ENCODE measurements around the gene KIAA1586.
"Not testable (repeated sequence)": the region's sequence is repeated elsewhere in the genome, so short reads cannot be mapped to it uniquely, and the experiment has no call there.

Gene KIAA1586, protein sequence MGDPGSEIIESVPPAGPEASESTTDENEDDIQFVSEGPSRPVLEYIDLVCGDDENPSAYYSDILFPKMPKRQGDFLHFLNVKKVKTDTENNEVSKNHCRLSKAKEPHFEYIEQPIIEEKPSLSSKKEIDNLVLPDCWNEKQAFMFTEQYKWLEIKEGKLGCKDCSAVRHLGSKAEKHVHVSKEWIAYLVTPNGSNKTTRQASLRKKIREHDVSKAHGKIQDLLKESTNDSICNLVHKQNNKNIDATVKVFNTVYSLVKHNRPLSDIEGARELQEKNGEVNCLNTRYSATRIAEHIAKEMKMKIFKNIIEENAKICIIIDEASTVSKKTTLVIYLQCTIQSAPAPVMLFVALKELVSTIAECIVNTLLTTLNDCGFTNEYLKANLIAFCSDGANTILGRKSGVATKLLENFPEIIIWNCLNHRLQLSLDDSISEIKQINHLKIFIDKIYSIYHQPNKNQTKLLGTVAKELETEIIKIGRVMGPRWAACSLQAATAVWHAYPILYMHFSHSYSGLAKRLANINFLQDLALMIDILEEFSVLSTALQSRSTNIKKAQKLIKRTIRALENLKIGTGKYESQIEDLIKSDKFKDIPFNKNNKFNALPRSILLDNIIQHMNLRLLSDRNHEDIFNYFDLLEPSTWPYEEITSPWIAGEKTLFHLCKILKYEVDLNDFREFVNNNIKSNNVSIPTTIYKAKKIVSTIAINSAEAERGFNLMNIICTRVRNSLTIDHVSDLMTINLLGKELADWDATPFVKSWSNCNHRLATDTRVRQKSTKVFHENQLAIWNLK

GRCh38 chr6:57046332-57047256, at the start of gene KIAA1586:
Gene KIAA1586 (plus strand): TSS chr6:57046693. CDS start chr6:57046756, 63 bp downstream.
- Histone ChIP-seq H3K9ac (ENCODE audit: low read depth, low read length) (peak within 1 kb of the TSS; percentile 65), H3K4me3 (ENCODE audit: low read depth, low read length) (peak within 1 kb of the TSS; percentile 68)
- not testable (repeated sequence) for H3K4me1 ChIP-seq (ENCODE audit: control insufficient read depth, insufficient read depth, low read length); H3K36me3 ChIP-seq (ENCODE audit: control insufficient read depth, insufficient read depth, low read length); H3K9me3 ChIP-seq (ENCODE audit: control insufficient read depth, insufficient read depth, low read length); H3K27me3 ChIP-seq (ENCODE audit: control insufficient read depth, insufficient read depth, low read length)

DNA sequence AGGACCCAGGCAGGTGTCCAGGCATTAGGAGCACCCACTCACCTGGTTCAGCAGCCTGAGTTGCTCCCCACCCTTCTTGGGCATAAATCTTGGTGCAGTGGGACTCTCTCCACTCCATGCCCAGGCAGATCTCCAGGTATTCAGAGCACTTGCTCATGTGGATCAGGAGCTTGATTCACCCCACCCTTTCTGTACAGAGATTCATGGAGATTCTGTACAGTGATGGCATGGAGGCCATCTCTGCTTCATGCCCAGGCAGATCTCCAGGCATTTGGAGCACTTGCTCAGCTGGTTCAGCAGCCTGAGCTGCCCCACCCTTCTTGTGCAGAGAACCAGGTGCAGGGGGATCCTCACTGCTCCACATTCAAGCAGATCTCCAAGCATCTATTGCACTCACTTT, 47.4 kb upstream of the KIAA1586 start:
- Histone ChIP-seq H3K9me3 (ENCODE audit: control insufficient read depth, insufficient read depth, low read length) (no peaks in the 10 kb centered on the region), H3K4me3 (ENCODE audit: low read depth, low read length) (no peak overlapping the region), H3K4me1 (ENCODE audit: control insufficient read depth, insufficient read depth, low read length) (no peaks in the 10 kb centered on the region), H3K9ac (ENCODE audit: low read depth, low read length) (no peak overlapping the region), H3K27me3 (ENCODE audit: control insufficient read depth, insufficient read depth, low read length) (no peaks in the 10 kb centered on the region), H3K36me3 (ENCODE audit: control insufficient read depth, insufficient read depth, low read length) (no peaks in the 10 kb centered on the region)

GRCh38 chr6:56999748-57000147, 46.7 kb upstream of the KIAA1586 start:
- not testable (repeated sequence) for H3K9ac ChIP-seq (ENCODE audit: low read depth, low read length); H3K27me3 ChIP-seq (ENCODE audit: control insufficient read depth, insufficient read depth, low read length); H3K36me3 ChIP-seq (ENCODE audit: control insufficient read depth, insufficient read depth, low read length); H3K4me3 ChIP-seq (ENCODE audit: low read depth, low read length); H3K4me1 ChIP-seq (ENCODE audit: control insufficient read depth, insufficient read depth, low read length); H3K9me3 ChIP-seq (ENCODE audit: control insufficient read depth, insufficient read depth, low read length)

- no peaks in the 10 kb centered on the region for H3K9me3 ChIP-seq (ENCODE audit: control insufficient read depth, insufficient read depth, low read length)
- H3K4me3 ChIP-seq (ENCODE audit: low read depth, low read length): no peak overlapping the region
- no peak overlapping the region for H3K9ac ChIP-seq (ENCODE audit: low read depth, low read length)
- H3K36me3 ChIP-seq (ENCODE audit: control insufficient read depth, insufficient read depth, low read length): no peaks in the 10 kb centered on the region
- H3K4me1 ChIP-seq (ENCODE audit: control insufficient read depth, insufficient read depth, low read length): no peaks in the 10 kb centered on the region
- no peaks in the 10 kb centered on the region for H3K27me3 ChIP-seq (ENCODE audit: control insufficient read depth, insufficient read depth, low read length)
Measured at GRCh38 chr6:57002197-57002596, 44.3 kb upstream of the KIAA1586 start.

- Histone ChIP-seq H3K4me1 (ENCODE audit: control insufficient read depth, insufficient read depth, low read length) (no peaks in the 10 kb centered on the region), H3K4me3 (ENCODE audit: low read depth, low read length) (no peak overlapping the region), H3K36me3 (ENCODE audit: control insufficient read depth, insufficient read depth, low read length) (no peaks in the 10 kb centered on the region), H3K27me3 (ENCODE audit: control insufficient read depth, insufficient read depth, low read length) (no peaks in the 10 kb centered on the region), H3K9me3 (ENCODE audit: control insufficient read depth, insufficient read depth, low read length) (no peaks in the 10 kb centered on the region), H3K9ac (ENCODE audit: low read depth, low read length) (no peak overlapping the region)
Measured at GRCh38 chr6:57004292-57004691, 42.2 kb upstream of the KIAA1586 start.

DNA sequence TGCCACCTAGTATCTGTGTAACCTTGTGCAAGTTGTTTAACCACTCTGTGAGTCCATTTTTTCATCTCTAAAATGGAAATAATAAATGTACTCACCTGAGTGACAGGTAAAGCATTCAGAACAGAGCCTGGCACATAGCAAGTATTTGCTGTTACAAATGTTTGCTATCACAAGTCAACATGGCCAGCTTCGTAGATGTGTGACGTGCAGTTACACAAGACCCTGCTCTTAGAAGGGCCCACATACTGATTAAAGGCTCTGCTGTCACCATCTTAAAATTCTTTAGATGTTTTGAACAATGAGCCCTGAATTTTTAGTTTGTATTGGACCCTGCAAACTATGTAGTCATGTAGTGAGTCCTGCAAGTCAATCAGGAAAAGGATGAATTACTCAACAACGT, 40.4 kb upstream of the KIAA1586 start:
- Histone ChIP-seq H3K4me3 (ENCODE audit: low read depth, low read length) (no peak overlapping the region), H3K36me3 (ENCODE audit: control insufficient read depth, insufficient read depth, low read length) (no peaks in the 10 kb centered on the region), H3K4me1 (ENCODE audit: control insufficient read depth, insufficient read depth, low read length) (no peaks in the 10 kb centered on the region), H3K9me3 (ENCODE audit: control insufficient read depth, insufficient read depth, low read length) (no peaks in the 10 kb centered on the region), H3K9ac (ENCODE audit: low read depth, low read length) (no peak overlapping the region), H3K27me3 (ENCODE audit: control insufficient read depth, insufficient read depth, low read length) (no peaks in the 10 kb centered on the region)

DNA sequence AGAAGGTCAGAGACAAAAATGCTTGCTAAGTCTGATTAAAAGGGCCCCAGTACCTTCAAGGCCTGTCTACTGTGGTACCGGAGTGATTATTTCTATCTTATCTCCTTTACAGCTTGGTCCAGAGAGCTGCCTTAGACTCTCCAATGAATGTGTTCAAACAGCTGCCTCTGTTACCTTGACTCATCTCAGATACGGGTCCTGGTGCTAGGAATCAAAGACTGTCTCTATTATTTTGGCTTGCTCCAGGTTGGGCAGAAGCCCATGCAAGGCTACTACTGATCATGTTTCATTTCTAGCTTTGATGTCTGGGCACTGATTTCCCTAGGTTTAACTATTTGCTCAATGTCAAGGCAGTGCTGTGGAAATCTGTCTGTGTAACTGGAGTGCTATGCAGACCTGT, 38.4 kb upstream of the KIAA1586 start:
- not testable (repeated sequence) for H3K4me3 ChIP-seq (ENCODE audit: low read depth, low read length); H3K4me1 ChIP-seq (ENCODE audit: control insufficient read depth, insufficient read depth, low read length); H3K9ac ChIP-seq (ENCODE audit: low read depth, low read length); H3K36me3 ChIP-seq (ENCODE audit: control insufficient read depth, insufficient read depth, low read length); H3K27me3 ChIP-seq (ENCODE audit: control insufficient read depth, insufficient read depth, low read length); H3K9me3 ChIP-seq (ENCODE audit: control insufficient read depth, insufficient read depth, low read length)

- Histone ChIP-seq H3K36me3 (ENCODE audit: control insufficient read depth, insufficient read depth, low read length) (no peaks in the 10 kb centered on the region), H3K4me3 (ENCODE audit: low read depth, low read length) (no peak overlapping the region), H3K27me3 (ENCODE audit: control insufficient read depth, insufficient read depth, low read length) (no peaks in the 10 kb centered on the region), H3K9me3 (ENCODE audit: control insufficient read depth, insufficient read depth, low read length) (no peaks in the 10 kb centered on the region), H3K4me1 (ENCODE audit: control insufficient read depth, insufficient read depth, low read length) (no peaks in the 10 kb centered on the region), H3K9ac (ENCODE audit: low read depth, low read length) (no peak overlapping the region)
Measured at GRCh38 chr6:57013521-57013926, 33.0 kb upstream of the KIAA1586 start.

GRCh38 chr6:57017069-57017468, 29.4 kb upstream of the KIAA1586 start:
- Histone ChIP-seq H3K27me3 (ENCODE audit: control insufficient read depth, insufficient read depth, low read length) (no peaks in the 10 kb centered on the region), H3K36me3 (ENCODE audit: control insufficient read depth, insufficient read depth, low read length) (no peaks in the 10 kb centered on the region), H3K9ac (ENCODE audit: low read depth, low read length) (no peak overlapping the region), H3K4me1 (ENCODE audit: control insufficient read depth, insufficient read depth, low read length) (peaks cover 4% of the 10 kb centered on the region), H3K4me3 (ENCODE audit: low read depth, low read length) (no peak overlapping the region), H3K9me3 (ENCODE audit: control insufficient read depth, insufficient read depth, low read length) (no peaks in the 10 kb centered on the region)

GRCh38 chr6:57017841-57018240, 28.7 kb upstream of the KIAA1586 start:
- no peaks in the 10 kb centered on the region for H3K27me3 ChIP-seq (ENCODE audit: control insufficient read depth, insufficient read depth, low read length)
- H3K36me3 ChIP-seq (ENCODE audit: control insufficient read depth, insufficient read depth, low read length): no peaks in the 10 kb centered on the region
- no peaks in the 10 kb centered on the region for H3K9me3 ChIP-seq (ENCODE audit: control insufficient read depth, insufficient read depth, low read length)
- no peak overlapping the region for H3K4me3 ChIP-seq (ENCODE audit: low read depth, low read length)
- no peak overlapping the region for H3K9ac ChIP-seq (ENCODE audit: low read depth, low read length)
- H3K4me1 ChIP-seq (ENCODE audit: control insufficient read depth, insufficient read depth, low read length): peaks cover 4% of the 10 kb centered on the region

DNA sequence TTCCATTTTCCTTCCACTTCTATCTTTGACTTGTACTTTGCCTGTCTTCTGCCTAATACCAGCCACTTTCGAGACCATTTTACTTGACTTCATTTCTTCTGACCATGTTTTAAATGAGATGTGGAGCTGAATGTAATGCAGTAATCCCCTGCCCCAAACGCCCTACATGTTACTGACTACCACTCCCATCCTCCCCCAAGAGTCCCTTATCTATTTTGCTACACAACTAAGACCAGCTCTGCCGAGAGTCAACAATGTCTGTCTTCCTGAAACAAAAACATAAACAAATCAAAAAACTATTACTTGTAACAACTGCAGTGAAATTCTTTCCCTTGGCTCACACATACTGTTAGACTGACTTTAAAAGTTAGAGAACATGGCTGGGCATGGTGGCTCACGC, 27.1 kb upstream of the KIAA1586 start:
- Histone ChIP-seq H3K27me3 (ENCODE audit: control insufficient read depth, insufficient read depth, low read length) (no peaks in the 10 kb centered on the region), H3K9ac (ENCODE audit: low read depth, low read length) (no peak overlapping the region), H3K4me3 (ENCODE audit: low read depth, low read length) (no peak overlapping the region), H3K36me3 (ENCODE audit: control insufficient read depth, insufficient read depth, low read length) (no peaks in the 10 kb centered on the region), H3K4me1 (ENCODE audit: control insufficient read depth, insufficient read depth, low read length) (peaks cover 11% of the 10 kb centered on the region), H3K9me3 (ENCODE audit: control insufficient read depth, insufficient read depth, low read length) (no peaks in the 10 kb centered on the region)
